ENCODE measurements around the gene PXMP4. TPM values are rescaled to one million over a fixed set of nuclear protein-coding genes. Genes with fewer than 3 reads are reported as not detected.

The PXMP4 gene
- total RNA-seq, 1 experiment from 2014 or later, result 3.3 TPM

GRCh38 chr20:33703498-33704137, 16.5 kb downstream of the PXMP4 start:
- DNase-seq (ENCODE audit: low spot score) (no peak), ATAC-seq (no peak)
- peaks cover 5% of the 10 kb centered on the region for H3K27me3 Mint-ChIP-seq (ENCODE audit: low read depth)
- TF ChIP-seq ATF1 (CRISPR knock-in tag; IDR thresholded peaks at IDR 0.05) (no peak), HMGA2 (CRISPR knock-in tag; IDR thresholded peaks at IDR 0.05) (no peak), E2F5 (CRISPR knock-in tag; IDR thresholded peaks at IDR 0.05) (no peak), NFATC4 (CRISPR knock-in tag; IDR thresholded peaks at IDR 0.05) (no peak), MYBL2 (CRISPR knock-in tag; IDR thresholded peaks at IDR 0.05) (no peak), ZNF138 (CRISPR knock-in tag; conservative IDR thresholded peaks at IDR 0.05) (no peak), GTF2I (CRISPR knock-in tag; conservative IDR thresholded peaks at IDR 0.05) (no peak), TP53 (CRISPR knock-in tag; IDR thresholded peaks at IDR 0.05) (no peak), SOX15 (CRISPR knock-in tag; IDR thresholded peaks at IDR 0.05) (no peak), OVOL2 (CRISPR knock-in tag; IDR thresholded peaks at IDR 0.05; ENCODE audit: borderline replicate concordance) (no peak), MAX (CRISPR knock-in tag; IDR thresholded peaks at IDR 0.05) (no peak), ELF4 (CRISPR knock-in tag; IDR thresholded peaks at IDR 0.05; ENCODE audit: low read depth) (no peak), ZNF121 (CRISPR knock-in tag; IDR thresholded peaks at IDR 0.05) (no peak), IRF1 (CRISPR knock-in tag; IDR thresholded peaks at IDR 0.05) (no peak)
- TF ChIP-seq, protein P1, sequence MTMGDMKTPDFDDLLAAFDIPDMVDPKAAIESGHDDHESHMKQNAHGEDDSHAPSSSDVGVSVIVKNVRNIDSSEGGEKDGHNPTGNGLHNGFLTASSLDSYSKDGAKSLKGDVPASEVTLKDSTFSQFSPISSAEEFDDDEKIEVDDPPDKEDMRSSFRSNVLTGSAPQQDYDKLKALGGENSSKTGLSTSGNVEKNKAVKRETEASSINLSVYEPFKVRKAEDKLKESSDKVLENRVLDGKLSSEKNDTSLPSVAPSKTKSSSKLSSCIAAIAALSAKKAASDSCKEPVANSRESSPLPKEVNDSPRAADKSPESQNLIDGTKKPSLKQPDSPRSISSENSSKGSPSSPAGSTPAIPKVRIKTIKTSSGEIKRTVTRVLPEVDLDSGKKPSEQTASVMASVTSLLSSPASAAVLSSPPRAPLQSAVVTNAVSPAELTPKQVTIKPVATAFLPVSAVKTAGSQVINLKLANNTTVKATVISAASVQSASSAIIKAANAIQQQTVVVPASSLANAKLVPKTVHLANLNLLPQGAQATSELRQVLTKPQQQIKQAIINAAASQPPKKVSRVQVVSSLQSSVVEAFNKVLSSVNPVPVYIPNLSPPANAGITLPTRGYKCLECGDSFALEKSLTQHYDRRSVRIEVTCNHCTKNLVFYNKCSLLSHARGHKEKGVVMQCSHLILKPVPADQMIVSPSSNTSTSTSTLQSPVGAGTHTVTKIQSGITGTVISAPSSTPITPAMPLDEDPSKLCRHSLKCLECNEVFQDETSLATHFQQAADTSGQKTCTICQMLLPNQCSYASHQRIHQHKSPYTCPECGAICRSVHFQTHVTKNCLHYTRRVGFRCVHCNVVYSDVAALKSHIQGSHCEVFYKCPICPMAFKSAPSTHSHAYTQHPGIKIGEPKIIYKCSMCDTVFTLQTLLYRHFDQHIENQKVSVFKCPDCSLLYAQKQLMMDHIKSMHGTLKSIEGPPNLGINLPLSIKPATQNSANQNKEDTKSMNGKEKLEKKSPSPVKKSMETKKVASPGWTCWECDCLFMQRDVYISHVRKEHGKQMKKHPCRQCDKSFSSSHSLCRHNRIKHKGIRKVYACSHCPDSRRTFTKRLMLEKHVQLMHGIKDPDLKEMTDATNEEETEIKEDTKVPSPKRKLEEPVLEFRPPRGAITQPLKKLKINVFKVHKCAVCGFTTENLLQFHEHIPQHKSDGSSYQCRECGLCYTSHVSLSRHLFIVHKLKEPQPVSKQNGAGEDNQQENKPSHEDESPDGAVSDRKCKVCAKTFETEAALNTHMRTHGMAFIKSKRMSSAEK (CRISPR knock-in tag; IDR thresholded peaks at IDR 0.05; ENCODE audit: borderline replicate concordance), result no peak
- TF ChIP-seq, protein P2, sequence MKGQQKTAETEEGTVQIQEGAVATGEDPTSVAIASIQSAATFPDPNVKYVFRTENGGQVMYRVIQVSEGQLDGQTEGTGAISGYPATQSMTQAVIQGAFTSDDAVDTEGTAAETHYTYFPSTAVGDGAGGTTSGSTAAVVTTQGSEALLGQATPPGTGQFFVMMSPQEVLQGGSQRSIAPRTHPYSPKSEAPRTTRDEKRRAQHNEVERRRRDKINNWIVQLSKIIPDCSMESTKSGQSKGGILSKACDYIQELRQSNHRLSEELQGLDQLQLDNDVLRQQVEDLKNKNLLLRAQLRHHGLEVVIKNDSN (CRISPR knock-in tag; IDR thresholded peaks at IDR 0.05), result no peak
- TF ChIP-seq, protein P3, sequence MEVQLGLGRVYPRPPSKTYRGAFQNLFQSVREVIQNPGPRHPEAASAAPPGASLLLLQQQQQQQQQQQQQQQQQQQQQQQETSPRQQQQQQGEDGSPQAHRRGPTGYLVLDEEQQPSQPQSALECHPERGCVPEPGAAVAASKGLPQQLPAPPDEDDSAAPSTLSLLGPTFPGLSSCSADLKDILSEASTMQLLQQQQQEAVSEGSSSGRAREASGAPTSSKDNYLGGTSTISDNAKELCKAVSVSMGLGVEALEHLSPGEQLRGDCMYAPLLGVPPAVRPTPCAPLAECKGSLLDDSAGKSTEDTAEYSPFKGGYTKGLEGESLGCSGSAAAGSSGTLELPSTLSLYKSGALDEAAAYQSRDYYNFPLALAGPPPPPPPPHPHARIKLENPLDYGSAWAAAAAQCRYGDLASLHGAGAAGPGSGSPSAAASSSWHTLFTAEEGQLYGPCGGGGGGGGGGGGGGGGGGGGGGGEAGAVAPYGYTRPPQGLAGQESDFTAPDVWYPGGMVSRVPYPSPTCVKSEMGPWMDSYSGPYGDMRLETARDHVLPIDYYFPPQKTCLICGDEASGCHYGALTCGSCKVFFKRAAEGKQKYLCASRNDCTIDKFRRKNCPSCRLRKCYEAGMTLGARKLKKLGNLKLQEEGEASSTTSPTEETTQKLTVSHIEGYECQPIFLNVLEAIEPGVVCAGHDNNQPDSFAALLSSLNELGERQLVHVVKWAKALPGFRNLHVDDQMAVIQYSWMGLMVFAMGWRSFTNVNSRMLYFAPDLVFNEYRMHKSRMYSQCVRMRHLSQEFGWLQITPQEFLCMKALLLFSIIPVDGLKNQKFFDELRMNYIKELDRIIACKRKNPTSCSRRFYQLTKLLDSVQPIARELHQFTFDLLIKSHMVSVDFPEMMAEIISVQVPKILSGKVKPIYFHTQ (CRISPR knock-in tag; IDR thresholded peaks at IDR 0.05), result no peak
- ChIA-PET POLR2A (no interaction called here), CTCF (no interaction called here)
- peaks cover 20% of the 10 kb centered on the region for H3K9me3 Mint-ChIP-seq
- H3K27ac Mint-ChIP-seq, result no peak overlapping the region
- H3K4me3 Mint-ChIP-seq, result no peak overlapping the region
- H3K36me3 Mint-ChIP-seq, result peaks cover 12% of the 10 kb centered on the region
- no peaks in the 10 kb centered on the region for H3K4me1 Mint-ChIP-seq

Data from WTC11 (cell line).